ENCODE measurements around the gene SNX17.
A peak's percentile ranks its signal among the peaks of the same experiment; 100 is the strongest.
"Not testable (repeated sequence)": the region's sequence is repeated elsewhere in the genome, so short reads cannot be mapped to it uniquely, and the experiment has no call there.

The SNX17 gene

DNA sequence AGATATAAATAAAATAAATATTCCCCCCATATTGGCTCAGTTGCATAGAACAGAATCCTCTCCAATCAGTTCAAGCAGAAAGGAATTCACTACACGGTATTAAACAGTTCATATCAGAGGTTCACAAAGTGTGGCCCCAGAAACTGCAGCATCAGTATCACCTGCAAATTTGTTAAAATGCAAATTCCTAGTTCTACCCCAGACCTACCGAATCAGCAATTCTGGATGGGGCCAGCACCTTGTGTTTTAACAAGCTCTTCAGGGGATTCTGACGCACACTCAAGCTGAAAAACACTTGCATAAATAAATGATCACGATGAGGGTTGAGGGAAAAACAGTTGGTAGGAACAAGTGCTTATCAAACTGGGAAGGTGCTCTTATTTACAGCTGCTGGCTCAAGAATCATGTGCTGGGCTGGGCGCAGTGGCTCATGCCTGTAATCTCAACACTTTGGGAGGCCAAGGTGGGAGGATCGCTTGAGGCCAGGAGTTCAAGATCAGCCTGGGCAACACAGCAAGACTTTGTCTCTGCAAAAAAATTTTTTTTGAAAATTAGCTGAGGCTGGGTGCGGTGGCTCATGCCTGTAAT lies 20.2 kb upstream of the SNX17 start:
- H3K27me3 ChIP-seq (ENCODE audit: control insufficient read depth, insufficient read depth, low read length, poor library complexity, severe bottlenecking) = no peaks in the 10 kb centered on the region
- no peak overlapping the region for H3K27ac ChIP-seq (ENCODE audit: insufficient read depth, low read depth, low read length, poor library complexity, severe bottlenecking)
- no peak overlapping the region for H3K4me3 ChIP-seq (ENCODE audit: insufficient read depth, low read depth, low read length)
- no peaks in the 10 kb centered on the region for H3K9me3 ChIP-seq (ENCODE audit: control insufficient read depth, low read length)
- no peaks in the 10 kb centered on the region for H3K4me1 ChIP-seq (ENCODE audit: control insufficient read depth, insufficient read depth, low read length)
- H3K36me3 ChIP-seq (ENCODE audit: control insufficient read depth, insufficient read depth, low read length) = no peaks in the 10 kb centered on the region
- 96% methylated on average over 7 of the region's 7 CpGs for WGBS, 2 experiments

- Histone ChIP-seq H3K27me3 (ENCODE audit: control insufficient read depth, insufficient read depth, low read length, poor library complexity, severe bottlenecking) (no peaks in the 10 kb centered on the region), H3K27ac (ENCODE audit: insufficient read depth, low read depth, low read length, poor library complexity, severe bottlenecking) (no peak overlapping the region), H3K4me3 (ENCODE audit: insufficient read depth, low read depth, low read length) (no peak overlapping the region), H3K9me3 (ENCODE audit: control insufficient read depth, low read length) (no peaks in the 10 kb centered on the region), H3K36me3 (ENCODE audit: control insufficient read depth, insufficient read depth, low read length) (no peaks in the 10 kb centered on the region), H3K4me1 (ENCODE audit: control insufficient read depth, insufficient read depth, low read length) (peaks cover 4% of the 10 kb centered on the region)
- 91 to 95% methylated on average over 6 of the region's 6 CpGs for WGBS, 2 experiments
Measured at GRCh38 chr2:27351802-27352598, 18.4 kb upstream of the SNX17 start.

- H3K4me1 ChIP-seq (ENCODE audit: control insufficient read depth, insufficient read depth, low read length); H3K27me3 ChIP-seq (ENCODE audit: control insufficient read depth, insufficient read depth, low read length, poor library complexity, severe bottlenecking); H3K27ac ChIP-seq (ENCODE audit: insufficient read depth, low read depth, low read length, poor library complexity, severe bottlenecking); H3K4me3 ChIP-seq (ENCODE audit: insufficient read depth, low read depth, low read length); H3K36me3 ChIP-seq (ENCODE audit: control insufficient read depth, insufficient read depth, low read length); H3K9me3 ChIP-seq (ENCODE audit: control insufficient read depth, low read length): not testable (repeated sequence)
- 90 to 94% methylated on average over 5 of the region's 5 CpGs for WGBS, 2 experiments
Measured at GRCh38 chr2:27353386-27353761, 17.0 kb upstream of the SNX17 start.

GRCh38 chr2:27353762-27354596 lies 16.4 kb upstream of the SNX17 start:
- 92 to 94% methylated on average over 7 of the region's 7 CpGs for WGBS, 2 experiments
- H3K4me3 ChIP-seq (ENCODE audit: insufficient read depth, low read depth, low read length) = no peak overlapping the region
- no peaks in the 10 kb centered on the region for H3K9me3 ChIP-seq (ENCODE audit: control insufficient read depth, low read length)
- no peaks in the 10 kb centered on the region for H3K27me3 ChIP-seq (ENCODE audit: control insufficient read depth, insufficient read depth, low read length, poor library complexity, severe bottlenecking)
- peaks cover 4% of the 10 kb centered on the region for H3K4me1 ChIP-seq (ENCODE audit: control insufficient read depth, insufficient read depth, low read length)
- H3K36me3 ChIP-seq (ENCODE audit: control insufficient read depth, insufficient read depth, low read length) = peaks cover 6% of the 10 kb centered on the region
- no peak overlapping the region for H3K27ac ChIP-seq (ENCODE audit: insufficient read depth, low read depth, low read length, poor library complexity, severe bottlenecking)

GRCh38 chr2:27354597-27354927 lies 15.9 kb upstream of the SNX17 start:
- Histone ChIP-seq H3K36me3 (ENCODE audit: control insufficient read depth, insufficient read depth, low read length) (peaks cover 6% of the 10 kb centered on the region), H3K4me3 (ENCODE audit: insufficient read depth, low read depth, low read length) (no peak overlapping the region), H3K27ac (ENCODE audit: insufficient read depth, low read depth, low read length, poor library complexity, severe bottlenecking) (no peak overlapping the region)

GRCh38 chr2:27356056-27356381 lies 14.4 kb upstream of the SNX17 start:
- peaks cover 4% of the 10 kb centered on the region for H3K4me1 ChIP-seq (ENCODE audit: control insufficient read depth, insufficient read depth, low read length)
- no peaks in the 10 kb centered on the region for H3K9me3 ChIP-seq (ENCODE audit: control insufficient read depth, low read length)
- 0% methylated on average over 12 of the region's 12 CpGs for WGBS, 2 experiments
- peaks cover 6% of the 10 kb centered on the region for H3K36me3 ChIP-seq (ENCODE audit: control insufficient read depth, insufficient read depth, low read length)
- H3K4me3 ChIP-seq (ENCODE audit: insufficient read depth, low read depth, low read length) = peak overlapping the region; percentile 99
- no peaks in the 10 kb centered on the region for H3K27me3 ChIP-seq (ENCODE audit: control insufficient read depth, insufficient read depth, low read length, poor library complexity, severe bottlenecking)
- H3K27ac ChIP-seq (ENCODE audit: insufficient read depth, low read depth, low read length, poor library complexity, severe bottlenecking) = peak overlapping the region; percentile 91

More at GRCh38 chr2:27354597-27354927, 15.9 kb upstream of the SNX17 start:
- WGBS, 2 experiments = 95 to 97% methylated on average over 7 of the region's 7 CpGs
- peaks cover 4% of the 10 kb centered on the region for H3K4me1 ChIP-seq (ENCODE audit: control insufficient read depth, insufficient read depth, low read length)
- no peaks in the 10 kb centered on the region for H3K27me3 ChIP-seq (ENCODE audit: control insufficient read depth, insufficient read depth, low read length, poor library complexity, severe bottlenecking)
- H3K9me3 ChIP-seq (ENCODE audit: control insufficient read depth, low read length) = no peaks in the 10 kb centered on the region

- Histone ChIP-seq H3K4me3 (ENCODE audit: insufficient read depth, low read depth, low read length) (peak within 1 kb of the TSS; percentile 99), H3K27me3 (ENCODE audit: control insufficient read depth, insufficient read depth, low read length, poor library complexity, severe bottlenecking) (no peaks in the 10 kb centered on the region), H3K27ac (ENCODE audit: insufficient read depth, low read depth, low read length, poor library complexity, severe bottlenecking) (peak within 1 kb of the TSS; percentile 91), H3K9me3 (ENCODE audit: control insufficient read depth, low read length) (no peaks in the 10 kb centered on the region), H3K4me1 (ENCODE audit: control insufficient read depth, insufficient read depth, low read length) (peaks cover 4% of the 10 kb centered on the region), H3K36me3 (ENCODE audit: control insufficient read depth, insufficient read depth, low read length) (peaks cover 6% of the 10 kb centered on the region)
- WGBS, 2 experiments = 0% methylated on average over 67 of the region's 67 CpGs
Measured at GRCh38 chr2:27356382-27357181, 13.8 kb upstream of the SNX17 start, which contains the start of gene GTF3C2. Gene GTF3C2, minus strand, starts transcription at chr2:27356764. Its CDS starts 13,210 bp downstream, at chr2:27343554.

- H3K27ac ChIP-seq (ENCODE audit: insufficient read depth, low read depth, low read length, poor library complexity, severe bottlenecking) = no peak overlapping the region
- H3K4me3 ChIP-seq (ENCODE audit: insufficient read depth, low read depth, low read length) = no peak overlapping the region
- no peaks in the 10 kb centered on the region for H3K27me3 ChIP-seq (ENCODE audit: control insufficient read depth, insufficient read depth, low read length, poor library complexity, severe bottlenecking)
- peaks cover 33% of the 10 kb centered on the region for H3K36me3 ChIP-seq (ENCODE audit: control insufficient read depth, insufficient read depth, low read length)
- no peaks in the 10 kb centered on the region for H3K9me3 ChIP-seq (ENCODE audit: control insufficient read depth, low read length)
- 90 to 93% methylated on average over 3 to 4 of the region's 4 CpGs for WGBS, 2 experiments
- H3K4me1 ChIP-seq (ENCODE audit: control insufficient read depth, insufficient read depth, low read length) = no peaks in the 10 kb centered on the region
Measured at GRCh38 chr2:27362678-27363420, 7.6 kb upstream of the SNX17 start.

GRCh38 chr2:27363933-27364332 lies 6.5 kb upstream of the SNX17 start:
- 88 to 98% methylated on average over 2 of the region's 2 CpGs for WGBS, 2 experiments
- peaks cover 31% of the 10 kb centered on the region for H3K36me3 ChIP-seq (ENCODE audit: control insufficient read depth, insufficient read depth, low read length)

More at GRCh38 chr2:27363933-27364332, 6.5 kb upstream of the SNX17 start:
- peaks cover 2% of the 10 kb centered on the region for H3K4me1 ChIP-seq (ENCODE audit: control insufficient read depth, insufficient read depth, low read length)
- H3K27ac ChIP-seq (ENCODE audit: insufficient read depth, low read depth, low read length, poor library complexity, severe bottlenecking) = no peak overlapping the region
- H3K9me3 ChIP-seq (ENCODE audit: control insufficient read depth, low read length) = no peaks in the 10 kb centered on the region
- no peaks in the 10 kb centered on the region for H3K27me3 ChIP-seq (ENCODE audit: control insufficient read depth, insufficient read depth, low read length, poor library complexity, severe bottlenecking)
- no peak overlapping the region for H3K4me3 ChIP-seq (ENCODE audit: insufficient read depth, low read depth, low read length)

All from ectodermal cell (in vitro differentiated cells).